ENCODE measurements around the gene KCNE4.

The KCNE4 gene

GRCh38 chr2:223087466-223087865, 35.5 kb downstream of the KCNE4 start:
- DNase-seq (ENCODE audit: low spot score), result no peak

GRCh38 chr2:223088866-223089265, 36.9 kb downstream of the KCNE4 start:
- DNase-seq (ENCODE audit: low spot score), result no peak

GRCh38 chr2:223090039-223090438, 38.0 kb downstream of the KCNE4 start:
- DNase-seq (ENCODE audit: low spot score), result no peak

- DNase-seq (ENCODE audit: low spot score), result no peak
These were observed 38.7 kb downstream of the KCNE4 start for GRCh38 chr2:223090540-223091235.

- no peak for DNase-seq (ENCODE audit: low spot score)
These were observed 40.7 kb downstream of the KCNE4 start for GRCh38 chr2:223092667-223093066.

GRCh38 chr2:223093436-223094241, 41.6 kb downstream of the KCNE4 start:
- DNase-seq (ENCODE audit: low spot score), result no peak

- no peak for DNase-seq (ENCODE audit: low spot score)
These were observed 43.2 kb downstream of the KCNE4 start for GRCh38 chr2:223095207-223095606.

- no peak for DNase-seq (ENCODE audit: low spot score)
These were observed 44.4 kb downstream of the KCNE4 start for GRCh38 chr2:223096235-223096970.

- DNase-seq (ENCODE audit: low spot score), result no peak
These were observed 45.9 kb downstream of the KCNE4 start for GRCh38 chr2:223097888-223098383.

- no peak for DNase-seq (ENCODE audit: low spot score)
These were observed 47.6 kb downstream of the KCNE4 start for GRCh38 chr2:223099561-223099960.

GRCh38 chr2:223100061-223100511, 48.1 kb downstream of the KCNE4 start:
- no peak for DNase-seq (ENCODE audit: low spot score)

GRCh38 chr2:223101340-223102039, 49.5 kb downstream of the KCNE4 start:
- no peak for DNase-seq (ENCODE audit: low spot score)

GRCh38 chr2:223102040-223102400, 50.0 kb downstream of the KCNE4 start:
- DNase-seq (ENCODE audit: low spot score), result no peak

- DNase-seq (ENCODE audit: low spot score), result no peak
These were observed 50.5 kb downstream of the KCNE4 start for GRCh38 chr2:223102450-223102849.

GRCh38 chr2:223104336-223105132, 52.5 kb downstream of the KCNE4 start:
- DNase-seq (ENCODE audit: low spot score), result no peak
